Chondrocyte (in vitro differentiated cells): Measurements from ENCODE around the gene LRP6. TPM values are rescaled to one million over a fixed set of nuclear protein-coding genes. Genes with fewer than 3 reads are reported as not detected.
"Not testable (repeated sequence)": the region's sequence is repeated elsewhere in the genome, so short reads cannot be mapped to it uniquely, and the experiment has no call there.

ENCODE experiments used
- DNase-seq: peaks from one replicate; pipeline ENCODE4 v3.0.0; 2021; ENCODE audit warnings: mixed read lengths, low spot score
- H3K27ac Mint-ChIP-seq: one replicate; pipeline ENCODE4 v1.8.0; 2021; ENCODE audit warnings: mild to moderate bottlenecking, moderate library complexity, mixed read lengths; ENCODE audit not compliant: unreplicated experiment
- H3K27me3 Mint-ChIP-seq: 2 replicates; pipeline ENCODE4 v1.8.0; 2021; ENCODE audit warnings: low read depth, mixed read lengths
- H3K36me3 Mint-ChIP-seq: 2 replicates; pipeline ENCODE4 v1.8.0; 2021; ENCODE audit warnings: low read depth, mixed read lengths
- H3K4me1 Mint-ChIP-seq: 2 replicates; pipeline ENCODE4 v1.8.0; 2021; ENCODE audit warnings: low read depth, mild to moderate bottlenecking, mixed read lengths
- H3K4me3 Mint-ChIP-seq: one replicate; pipeline ENCODE4 v1.8.0; 2021; ENCODE audit warnings: mild to moderate bottlenecking, moderate library complexity, mixed read lengths; ENCODE audit not compliant: unreplicated experiment
- H3K9me3 Mint-ChIP-seq: 2 replicates; pipeline ENCODE4 v1.8.0; 2021; ENCODE audit warnings: low read depth, mixed read lengths
- CTCF ChIP-seq: fragments of 200-600 bp; sonication (generic); IDR thresholded peaks from 2 replicates; pipeline ENCODE4 v1.5.0; 2021; ENCODE audit warnings: antibody characterized with exemption, mild to moderate bottlenecking, moderate library complexity
- total RNA-seq: library from RNA; stranded (reverse); gene quantifications from 3 replicates; pipeline ENCODE4 v1.2.1, GENCODE V29; 2021

The LRP6 gene
- total RNA-seq, 1 donor from 2014 or later, result 41.4 TPM

GRCh38 chr12:12156116-12156515 lies 110.7 kb downstream of the LRP6 start:
- Mint-ChIP-seq H3K4me1 (peaks cover 26% of the 10 kb centered on the region), H3K27ac (no peak overlapping the region), H3K9me3 (no peaks in the 10 kb centered on the region), H3K27me3 (no peaks in the 10 kb centered on the region), H3K4me3 (no peak overlapping the region), H3K36me3 (peaks cover 25% of the 10 kb centered on the region)
- no peak for DNase-seq
- no peak for TF ChIP-seq CTCF

- H3K9me3 Mint-ChIP-seq, result no peaks in the 10 kb centered on the region
- no peaks in the 10 kb centered on the region for H3K27me3 Mint-ChIP-seq
- DNase-seq, result no peak
- H3K27ac Mint-ChIP-seq, result no peak overlapping the region
- H3K4me1 Mint-ChIP-seq, result peaks cover 18% of the 10 kb centered on the region
- TF ChIP-seq CTCF, result no peak
- no peak overlapping the region for H3K4me3 Mint-ChIP-seq
- peaks cover 27% of the 10 kb centered on the region for H3K36me3 Mint-ChIP-seq
These were observed 113.2 kb downstream of the LRP6 start for GRCh38 chr12:12153596-12153995.

- TF ChIP-seq CTCF, result no peak
- Mint-ChIP-seq H3K36me3 (peaks cover 20% of the 10 kb centered on the region), H3K27me3 (no peaks in the 10 kb centered on the region), H3K27ac (no peak overlapping the region), H3K4me3 (no peak overlapping the region), H3K9me3 (no peaks in the 10 kb centered on the region), H3K4me1 (no peaks in the 10 kb centered on the region)
- no peak for DNase-seq
These were observed 119.7 kb downstream of the LRP6 start for GRCh38 chr12:12147111-12147510.

GRCh38 chr12:12144531-12144930 lies 122.3 kb downstream of the LRP6 start:
- not testable (repeated sequence) for H3K27ac Mint-ChIP-seq
- H3K36me3 Mint-ChIP-seq, result peaks cover 25% of the 10 kb centered on the region

GRCh38 chr12:12141000-12141399 lies 125.8 kb downstream of the LRP6 start:
- TF ChIP-seq CTCF, result no peak
- Mint-ChIP-seq H3K9me3 (no peaks in the 10 kb centered on the region), H3K4me3 (no peak overlapping the region), H3K36me3 (peaks cover 25% of the 10 kb centered on the region), H3K27ac (no peak overlapping the region), H3K27me3 (no peaks in the 10 kb centered on the region), H3K4me1 (no peaks in the 10 kb centered on the region)
- no peak for DNase-seq

More at GRCh38 chr12:12144531-12144930, 122.3 kb downstream of the LRP6 start:
- not testable (repeated sequence) for H3K4me3 Mint-ChIP-seq, DNase-seq, H3K4me1 Mint-ChIP-seq, H3K9me3 Mint-ChIP-seq, H3K27me3 Mint-ChIP-seq

- Mint-ChIP-seq H3K36me3 (peaks cover 26% of the 10 kb centered on the region), H3K4me3 (no peak overlapping the region), H3K9me3 (no peaks in the 10 kb centered on the region), H3K27ac (no peak overlapping the region), H3K4me1 (no peaks in the 10 kb centered on the region), H3K27me3 (no peaks in the 10 kb centered on the region)
- DNase-seq, result no peak
- TF ChIP-seq CTCF, result no peak
These were observed 128.4 kb downstream of the LRP6 start for GRCh38 chr12:12138203-12139154.
